Measurements from ENCODE around the gene KCTD3.

The KCTD3 gene

GRCh38 chr1:215600867-215601266, 33.8 kb downstream of the KCTD3 start:
- H3K4me3 ChIP-seq (ENCODE audit: low read depth, low read length), result no peak overlapping the region
- TF ChIP-seq CTCF (IDR thresholded peaks at IDR 0.05; ENCODE audit: control insufficient read depth, extremely low read depth, insufficient read depth), result no peak

GRCh38 chr1:215601276-215601675, 34.2 kb downstream of the KCTD3 start:
- no peak for DNase-seq (ENCODE audit: low read depth)
- no peak for TF ChIP-seq CTCF (IDR thresholded peaks at IDR 0.05; ENCODE audit: control insufficient read depth, extremely low read depth, insufficient read depth)
- H3K4me3 ChIP-seq (ENCODE audit: low read depth, low read length), result no peak overlapping the region

More at GRCh38 chr1:215600867-215601266, 33.8 kb downstream of the KCTD3 start:
- no peak for DNase-seq (ENCODE audit: low read depth)

GRCh38 chr1:215603319-215603718, 36.2 kb downstream of the KCTD3 start:
- TF ChIP-seq CTCF (IDR thresholded peaks at IDR 0.05; ENCODE audit: control insufficient read depth, extremely low read depth, insufficient read depth), result no peak
- H3K4me3 ChIP-seq (ENCODE audit: low read depth, low read length), result no peak overlapping the region

GRCh38 chr1:215605011-215605621, 38.0 kb downstream of the KCTD3 start:
- TF ChIP-seq CTCF (IDR thresholded peaks at IDR 0.05; ENCODE audit: control insufficient read depth, extremely low read depth, insufficient read depth), result no peak
- no peak for DNase-seq (ENCODE audit: low read depth)
- H3K4me3 ChIP-seq (ENCODE audit: low read depth, low read length), result no peak overlapping the region

More at GRCh38 chr1:215603319-215603718, 36.2 kb downstream of the KCTD3 start:
- no peak for DNase-seq (ENCODE audit: low read depth)

- TF ChIP-seq CTCF (IDR thresholded peaks at IDR 0.05; ENCODE audit: control insufficient read depth, extremely low read depth, insufficient read depth), result no peak
- no peak overlapping the region for H3K4me3 ChIP-seq (ENCODE audit: low read depth, low read length)
- DNase-seq (ENCODE audit: low read depth), result no peak
These were observed 38.9 kb downstream of the KCTD3 start for GRCh38 chr1:215606036-215606435.

- no peak overlapping the region for H3K4me3 ChIP-seq (ENCODE audit: low read depth, low read length)
- no peak for DNase-seq (ENCODE audit: low read depth)
- peak; percentile 54 for TF ChIP-seq CTCF (IDR thresholded peaks at IDR 0.05; ENCODE audit: control insufficient read depth, extremely low read depth, insufficient read depth)
These were observed 39.6 kb downstream of the KCTD3 start for GRCh38 chr1:215606564-215607168.

GRCh38 chr1:215607412-215607811, 40.3 kb downstream of the KCTD3 start:
- H3K4me3 ChIP-seq (ENCODE audit: low read depth, low read length), result no peak overlapping the region
- no peak for TF ChIP-seq CTCF (IDR thresholded peaks at IDR 0.05; ENCODE audit: control insufficient read depth, extremely low read depth, insufficient read depth)

More at GRCh38 chr1:215607412-215607811, 40.3 kb downstream of the KCTD3 start:
- no peak for DNase-seq (ENCODE audit: low read depth)

Measured in LNCaP clone FGC (cell line).